Heart left ventricle (tissue), 16 donors: ENCODE results near the gene PTMS. TPM values are rescaled to one million over a fixed set of nuclear protein-coding genes. Genes with fewer than 3 reads are reported as not detected.

ENCODE experiments used
- ATAC-seq, 4 donors: fragments of 200-7000 bp; cut with Tn5 transposase; one replicate each; pipeline ENCODE4 v1.9.1; 2020 to 2022; ENCODE audit warnings: moderate library complexity in 4 of 4, mild to moderate bottlenecking in 3 of 4, moderate number of reproducible peaks in 1 of 4
- DNase-seq, 5 donors: peaks; one replicate each; pipeline ENCODE4 v3.0.0-alpha.2; 2020
- H3K27ac ChIP-seq, 12 donors: fragments of 200-600 bp; sonication (generic) in 4 of 12; one replicate each; pipeline versions ENCODE4 v1.5.0 to v1.8.0; 2016 to 2022; ENCODE audit warnings: mild to moderate bottlenecking in 2 of 12
- H3K27me3 ChIP-seq, 9 donors: fragments of 200-600 bp; sonication (generic) in 2 of 9; one replicate each; pipeline versions ENCODE4 v1.5.1 to v1.8.0; 2016 to 2022; ENCODE audit warnings: mild to moderate bottlenecking in 3 of 9
- H3K36me3 ChIP-seq, 9 donors: fragments of 200-600 bp; sonication (generic) in 2 of 9; one replicate each; pipeline versions ENCODE4 v1.5.0 to v1.8.0; 2018 to 2022; ENCODE audit warnings: mild to moderate bottlenecking in 2 of 9
- H3K4me1 ChIP-seq, 12 donors: fragments of 200-600 bp; sonication (generic) in 4 of 12; one replicate each; pipeline versions ENCODE4 v1.5.0 to v1.8.0; 2016 to 2022; ENCODE audit warnings: mild to moderate bottlenecking in 3 of 12
- H3K4me3 ChIP-seq, 12 donors: fragments of 200-600 bp; sonication (generic) in 4 of 12; one replicate each; pipeline versions ENCODE4 v1.5.0 to v1.8.0; 2017 to 2022; ENCODE audit warnings: mild to moderate bottlenecking in 9 of 12, moderate library complexity in 4 of 12
- H3K9me3 ChIP-seq, 12 donors: fragments of 200-600 bp; sonication (generic) in 4 of 12; one replicate each; pipeline versions ENCODE4 v1.5.0 to v1.8.0; 2016 to 2022; ENCODE audit warnings: mild to moderate bottlenecking in 1 of 12
- POLR2A ChIP-seq, 2 donors: fragments of 450-650 bp; IDR thresholded peaks; one replicate each; pipeline ENCODE4 v1.6.1; 2017; ENCODE audit warnings: antibody characterized with exemption in 2 of 2, mild to moderate bottlenecking in 2 of 2, moderate library complexity in 2 of 2
- WGBS, 4 donors: extraction: QIAGEN DNeasy Blood & Tissue Kit in 2 of 4; methylation state at CpG; one replicate each; pipeline versions ENCODE4 v1.1.5 to v1.1.7; 2013 to 2018; 5-methylcytosine and 5-hydroxymethylcytosine counted together
- intact Hi-C, 10 donors: fragments of 100-400 bp; cut with DNase I; formaldehyde crosslinking; loops; one replicate each; pipeline versions ENCODE4 v1.11.1 to v1.14.2; 2022
- polyA plus RNA-seq, 2 donors: library from polyadenylated mRNA; stranded (reverse); fragments of 200-250 nt; gene quantifications; one replicate each; pipeline ENCODE4 v1.2.3, GENCODE V29; 2013
- total RNA-seq, 9 donors: library from RNA; depleted of rRNA in 2 of 9; stranded (reverse); fragments of >200 nt in 2 of 9; fragmentation: NEBNext Ultra II Directional in 3 of 9; extraction: Animal tissue kit (Norgen Biotek cat#: 25700) in 3 of 9; gene quantifications; one replicate each; pipeline versions ENCODE4 v1.1.0 to v1.2.4, GENCODE V29; 2016 to 2023
- TF ChIP-seq, protein P1 (sequence below), 12 donors: fragments of 200-600 bp; sonication (generic) in 4 of 12; IDR thresholded peaks; one replicate each; pipeline versions ENCODE4 v1.5.0 to v1.8.0; 2018 to 2022; ENCODE audit warnings: antibody characterized with exemption in 12 of 12, mild to moderate bottlenecking in 5 of 12
- donor health status: ischemic (EF 13 %, LVEDD 7.1; RV severe dilation, severe dysfunction).
- donor health status: healthy with polysubstance abuse.
- donor health status: DM: no; HTN: yes; CAD: no.
- donor health status: DM: no; HTN: no; CAD: no.
- donor health status: ischemic (EF 25% LVEDD 6.9; RV normal size, moderate dysfunction).
- donor health status: ischemic (EF 25% LVEDD 5.7; RV mildly dilated, moderate dysfunction).
- donor health status: healthy.
- donor health status: DM: yes; HTN: yes; CAD: no.
- donor health status: ischemic (EF 35%, LVEDD 5.7; RV mildly dilated, moderate dysfunction).
- donor health status: nonischemic (EF 11% LVEDD 7.7; RV severe dilation, severe dysfunction).
- donor health status: DM: yes; HTN: yes; CAD: no.
- donor health status: PGD.
- donor health status: ischemic (EF 29% LVEDD 5.4; RV normal size, mild dysfunction).
- donor health status: nonischemic (EF 23%, LVEDD 6.1; RV moderate dilation, normal function).

Gene PTMS
- total and polyA plus RNA-seq, 11 donors: 72.9 to 331 (median 138) TPM

DNA sequence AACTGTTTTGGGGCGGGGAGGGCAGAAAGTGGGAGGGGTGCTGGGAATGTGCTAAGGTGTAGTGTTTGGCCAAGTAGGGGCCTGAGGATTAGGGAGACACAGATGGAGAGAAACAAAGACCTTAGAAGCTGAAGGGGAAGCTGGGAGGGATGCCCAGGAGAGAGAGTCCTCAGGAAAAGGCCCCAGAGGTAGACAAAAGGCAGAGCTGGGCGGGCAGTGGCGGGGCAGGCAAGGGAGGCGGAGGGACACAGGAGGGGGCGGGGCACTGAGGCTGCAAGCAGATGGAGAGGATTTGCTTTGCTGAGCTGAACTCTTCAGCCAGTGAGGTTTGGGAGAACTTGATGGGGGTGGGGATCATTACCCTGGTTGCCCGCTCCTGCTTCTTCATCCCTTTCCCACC is 2.8 kb downstream of the PTMS start:
- Histone ChIP-seq H3K27me3 (peaks cover 0 to 16% (median 0%) of the 10 kb centered on the region in 9 donors), H3K4me3 (peak overlapping the region in 7 of 12 donors; percentile 70 to 100 (median 93)), H3K36me3 (peaks cover 0 to 20% (median 6%) of the 10 kb centered on the region in 9 donors), H3K9me3 (no peaks in the 10 kb centered on the region), H3K4me1 (peaks cover 4 to 78% (median 34%) of the 10 kb centered on the region in 12 donors), H3K27ac (peak overlapping the region in 5 of 12 donors; percentile 9 to 99 (median 93))
- intact Hi-C loops: loop anchor here in 1 of 10 donors (5.0 kb wide), 1 partner anchor 157 kb away; no protein-coding TSS in a partner anchor
- DNase-seq: peak in 3 of 5 donors; percentile 51 to 61 (median 55)
- 65 to 88% (median 69%) methylated on average over 6 of the region's 6 CpGs for WGBS, 4 donors
- ATAC-seq: no peak
- TF ChIP-seq, protein P1, sequence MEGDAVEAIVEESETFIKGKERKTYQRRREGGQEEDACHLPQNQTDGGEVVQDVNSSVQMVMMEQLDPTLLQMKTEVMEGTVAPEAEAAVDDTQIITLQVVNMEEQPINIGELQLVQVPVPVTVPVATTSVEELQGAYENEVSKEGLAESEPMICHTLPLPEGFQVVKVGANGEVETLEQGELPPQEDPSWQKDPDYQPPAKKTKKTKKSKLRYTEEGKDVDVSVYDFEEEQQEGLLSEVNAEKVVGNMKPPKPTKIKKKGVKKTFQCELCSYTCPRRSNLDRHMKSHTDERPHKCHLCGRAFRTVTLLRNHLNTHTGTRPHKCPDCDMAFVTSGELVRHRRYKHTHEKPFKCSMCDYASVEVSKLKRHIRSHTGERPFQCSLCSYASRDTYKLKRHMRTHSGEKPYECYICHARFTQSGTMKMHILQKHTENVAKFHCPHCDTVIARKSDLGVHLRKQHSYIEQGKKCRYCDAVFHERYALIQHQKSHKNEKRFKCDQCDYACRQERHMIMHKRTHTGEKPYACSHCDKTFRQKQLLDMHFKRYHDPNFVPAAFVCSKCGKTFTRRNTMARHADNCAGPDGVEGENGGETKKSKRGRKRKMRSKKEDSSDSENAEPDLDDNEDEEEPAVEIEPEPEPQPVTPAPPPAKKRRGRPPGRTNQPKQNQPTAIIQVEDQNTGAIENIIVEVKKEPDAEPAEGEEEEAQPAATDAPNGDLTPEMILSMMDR (IDR thresholded peaks at IDR 0.05): no peak
- no peak for TF ChIP-seq POLR2A (IDR thresholded peaks at IDR 0.05)

DNA sequence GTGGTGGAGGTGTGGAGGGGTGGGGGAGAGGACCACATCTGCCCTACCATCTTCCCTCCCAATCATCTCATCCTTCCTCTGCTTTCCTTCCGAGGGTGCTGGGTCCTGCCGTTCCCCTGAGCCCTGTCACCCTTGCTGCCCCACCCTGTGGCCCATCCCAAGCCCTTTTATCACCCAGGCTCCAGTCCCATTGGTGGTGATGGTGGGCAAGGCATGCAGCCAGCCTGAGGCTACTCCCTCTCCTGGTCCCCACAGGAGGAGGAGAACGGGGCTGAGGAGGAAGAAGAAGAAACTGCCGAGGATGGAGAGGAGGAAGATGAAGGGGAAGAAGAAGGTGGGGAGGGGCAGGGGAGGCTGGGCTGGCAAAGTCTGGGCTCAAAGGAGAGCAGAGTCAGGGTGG is 3.5 kb downstream of the PTMS start:
- Histone ChIP-seq H3K27me3 (peaks cover 0 to 23% (median 0%) of the 10 kb centered on the region in 9 donors), H3K36me3 (peaks cover 0 to 20% (median 6%) of the 10 kb centered on the region in 9 donors), H3K4me1 (peaks cover 4 to 77% (median 31%) of the 10 kb centered on the region in 12 donors), H3K9me3 (no peaks in the 10 kb centered on the region), H3K4me3 (no peak overlapping the region), H3K27ac (peak overlapping the region in 1 of 12 donors; percentile 93)
- TF ChIP-seq, protein P1 (IDR thresholded peaks at IDR 0.05): no peak
- no peak for TF ChIP-seq POLR2A (IDR thresholded peaks at IDR 0.05)
- DNase-seq (no peak), ATAC-seq (no peak)
- intact Hi-C loops: loop anchor here in 3 of 10 donors (5.0 to 10.0 kb wide), 3 partner anchors 55 to 157 kb away; partner anchors contain the start of genes GPR162 (in 1 of the 3) and P3H3 (in 1 of the 3)
- 64 to 74% (median 70%) methylated on average over 4 of the region's 4 CpGs for WGBS, 4 donors

DNA sequence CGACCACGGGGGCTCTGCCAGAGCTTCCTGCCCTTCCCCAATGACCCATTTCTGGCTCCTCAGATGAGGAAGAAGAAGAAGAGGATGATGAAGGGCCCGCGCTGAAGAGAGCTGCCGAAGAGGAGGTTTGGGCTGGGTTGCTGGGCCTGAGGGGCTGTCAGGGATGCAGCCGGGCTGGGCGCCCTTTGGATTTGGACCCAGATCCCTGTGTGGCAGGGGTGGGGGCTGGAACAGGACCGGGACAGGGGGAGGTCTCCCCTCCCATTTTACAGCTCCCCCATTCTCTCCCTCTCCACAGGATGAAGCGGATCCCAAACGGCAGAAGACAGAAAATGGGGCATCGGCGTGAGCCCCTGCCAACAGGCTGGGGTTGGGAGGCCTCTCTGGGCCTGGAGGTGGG is 3.9 kb downstream of the PTMS start:
- DNase-seq (no peak), ATAC-seq (no peak)
- H3K27ac ChIP-seq: peak overlapping the region in 1 of 12 donors; percentile 93
- TF ChIP-seq, protein P1 (IDR thresholded peaks at IDR 0.05): no peak
- no peak for TF ChIP-seq POLR2A (IDR thresholded peaks at IDR 0.05)
- H3K4me1 ChIP-seq: peaks cover 4 to 73% (median 26%) of the 10 kb centered on the region in 12 donors
- H3K36me3 ChIP-seq: peaks cover 0 to 20% (median 6%) of the 10 kb centered on the region in 9 donors
- WGBS, 4 donors: 84 to 87% (median 85%) methylated on average over 12 of the region's 12 CpGs
- no peaks in the 10 kb centered on the region for H3K9me3 ChIP-seq
- intact Hi-C loops: loop anchor here in 2 of 10 donors (10.0 kb wide), 2 partner anchors 55 to 155 kb away; partner anchors contain the start of genes GPR162 (in 1 of the 2) and P3H3 (in 1 of the 2)
- no peak overlapping the region for H3K4me3 ChIP-seq
- H3K27me3 ChIP-seq: peaks cover 0 to 27% (median 0%) of the 10 kb centered on the region in 9 donors

DNA sequence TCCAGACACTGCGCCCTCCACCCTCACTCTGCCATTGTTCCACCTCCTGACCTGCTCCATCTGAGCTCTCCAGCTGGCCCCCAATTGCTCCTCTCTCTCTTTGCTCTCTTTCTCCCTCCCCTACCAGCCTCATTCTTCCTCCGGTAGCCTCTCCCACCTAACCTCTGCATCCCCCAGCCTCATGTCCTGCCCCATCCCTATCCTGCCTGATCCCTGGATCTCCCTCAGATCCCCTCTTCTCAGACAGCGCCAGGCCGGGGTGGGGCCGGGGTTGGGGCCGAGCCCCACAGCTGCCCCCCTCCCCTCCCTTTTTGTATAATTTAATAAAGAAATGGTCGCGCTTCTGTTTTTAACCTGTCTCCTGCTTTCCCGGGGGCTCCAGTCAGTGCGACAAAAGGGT is 4.4 kb downstream of the PTMS start:
- Histone ChIP-seq H3K36me3 (peaks cover 0 to 20% (median 6%) of the 10 kb centered on the region in 9 donors), H3K9me3 (no peaks in the 10 kb centered on the region), H3K4me1 (peaks cover under 1 to 68% (median 21%) of the 10 kb centered on the region in 12 donors), H3K27ac (peak overlapping the region in 2 of 12 donors; percentile 49 to 93), H3K4me3 (no peak overlapping the region), H3K27me3 (peaks cover 0 to 30% (median 0%) of the 10 kb centered on the region in 9 donors)
- ATAC-seq (no peak), DNase-seq (no peak)
- TF ChIP-seq, protein P1 (IDR thresholded peaks at IDR 0.05): no peak
- no peak for TF ChIP-seq POLR2A (IDR thresholded peaks at IDR 0.05)
- intact Hi-C loops: loop anchor here in 2 of 10 donors (10.0 kb wide), 2 partner anchors 54 to 156 kb away; partner anchors contain the start of genes GPR162 (in 1 of the 2) and P3H3 (in 1 of the 2)
- WGBS, 4 donors: 85 to 91% (median 87%) methylated on average over 10 of the region's 10 CpGs
